Kidney epithelial cell (primary cell): ENCODE data around the gene COBL. TPM values are rescaled to one million over a fixed set of nuclear protein-coding genes. Genes with fewer than 3 reads are reported as not detected.
A peak's percentile ranks its signal among the peaks of the same experiment; 100 is the strongest.

Source experiments
- DNase-seq: peaks from one replicate; pipeline ENCODE4 v3.0.0-alpha.2; 2010; ENCODE audit warnings: low read depth
- H3K27me3 ChIP-seq: 2 replicates; pipeline ENCODE4 v1.6.0; 2011; ENCODE audit warnings: low read length; ENCODE audit not compliant: control insufficient read depth, insufficient read depth
- H3K36me3 ChIP-seq: 2 replicates; pipeline ENCODE4 v1.5.1; 2011; ENCODE audit warnings: low read length; ENCODE audit not compliant: control insufficient read depth, insufficient read depth
- H3K4me3 ChIP-seq: 2 replicates; pipeline ENCODE4 v1.5.1; 2011; ENCODE audit warnings: low read depth, mild to moderate bottlenecking, control low read depth, low read length
- CTCF ChIP-seq: IDR thresholded peaks from 2 replicates; pipeline ENCODE4 v1.5.1; 2011; ENCODE audit warnings: mild to moderate bottlenecking, moderate library complexity, low read length, control low read depth, inconsistent platforms; ENCODE audit not compliant: insufficient read depth, poor library complexity, severe bottlenecking
- total RNA-seq: library from RNA; depleted of rRNA; stranded (reverse); fragments of >200 nt; gene quantifications from 2 replicates; pipeline ENCODE4 v1.2.3, GENCODE V29; 2015

Gene COBL, protein sequence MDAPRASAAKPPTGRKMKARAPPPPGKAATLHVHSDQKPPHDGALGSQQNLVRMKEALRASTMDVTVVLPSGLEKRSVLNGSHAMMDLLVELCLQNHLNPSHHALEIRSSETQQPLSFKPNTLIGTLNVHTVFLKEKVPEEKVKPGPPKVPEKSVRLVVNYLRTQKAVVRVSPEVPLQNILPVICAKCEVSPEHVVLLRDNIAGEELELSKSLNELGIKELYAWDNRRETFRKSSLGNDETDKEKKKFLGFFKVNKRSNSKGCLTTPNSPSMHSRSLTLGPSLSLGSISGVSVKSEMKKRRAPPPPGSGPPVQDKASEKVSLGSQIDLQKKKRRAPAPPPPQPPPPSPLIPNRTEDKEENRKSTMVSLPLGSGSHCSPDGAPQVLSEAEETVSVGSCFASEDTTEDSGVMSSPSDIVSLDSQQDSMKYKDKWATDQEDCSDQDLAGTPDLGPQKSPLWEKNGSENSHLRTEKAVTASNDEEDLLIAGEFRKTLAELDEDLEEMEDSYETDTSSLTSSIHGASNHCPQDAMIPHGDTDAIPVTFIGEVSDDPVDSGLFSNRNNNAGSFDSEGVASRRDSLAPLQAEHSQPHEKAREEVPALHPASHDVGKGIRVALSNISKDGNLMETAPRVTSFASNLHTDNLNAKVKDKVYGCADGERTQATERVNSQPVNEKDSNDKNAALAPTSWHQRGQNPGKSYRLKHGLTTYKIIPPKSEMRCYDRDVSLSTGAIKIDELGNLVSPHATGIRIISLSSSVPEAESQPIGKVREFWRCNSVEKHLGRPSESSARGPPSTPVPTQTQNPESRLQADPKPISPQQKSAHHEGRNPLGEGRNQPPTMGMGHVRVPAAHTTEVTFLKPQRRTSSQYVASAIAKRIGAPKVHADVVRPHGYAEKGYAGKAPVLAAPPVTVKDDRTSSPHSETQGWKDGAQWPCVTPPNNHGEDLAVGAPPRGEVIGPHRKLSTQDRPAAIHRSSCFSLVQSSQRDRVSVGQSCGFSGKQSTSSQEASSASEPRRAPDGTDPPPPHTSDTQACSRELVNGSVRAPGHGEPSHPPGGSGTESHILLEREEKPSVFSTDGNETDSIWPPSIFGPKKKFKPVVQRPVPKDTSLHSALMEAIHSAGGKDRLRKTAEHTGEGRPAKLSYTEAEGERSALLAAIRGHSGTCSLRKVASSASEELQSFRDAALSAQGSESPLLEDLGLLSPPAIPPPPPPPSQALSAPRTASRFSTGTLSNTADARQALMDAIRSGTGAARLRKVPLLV
- 6.4 and 7.1 TPM in 2 replicates for total RNA-seq

DNA sequence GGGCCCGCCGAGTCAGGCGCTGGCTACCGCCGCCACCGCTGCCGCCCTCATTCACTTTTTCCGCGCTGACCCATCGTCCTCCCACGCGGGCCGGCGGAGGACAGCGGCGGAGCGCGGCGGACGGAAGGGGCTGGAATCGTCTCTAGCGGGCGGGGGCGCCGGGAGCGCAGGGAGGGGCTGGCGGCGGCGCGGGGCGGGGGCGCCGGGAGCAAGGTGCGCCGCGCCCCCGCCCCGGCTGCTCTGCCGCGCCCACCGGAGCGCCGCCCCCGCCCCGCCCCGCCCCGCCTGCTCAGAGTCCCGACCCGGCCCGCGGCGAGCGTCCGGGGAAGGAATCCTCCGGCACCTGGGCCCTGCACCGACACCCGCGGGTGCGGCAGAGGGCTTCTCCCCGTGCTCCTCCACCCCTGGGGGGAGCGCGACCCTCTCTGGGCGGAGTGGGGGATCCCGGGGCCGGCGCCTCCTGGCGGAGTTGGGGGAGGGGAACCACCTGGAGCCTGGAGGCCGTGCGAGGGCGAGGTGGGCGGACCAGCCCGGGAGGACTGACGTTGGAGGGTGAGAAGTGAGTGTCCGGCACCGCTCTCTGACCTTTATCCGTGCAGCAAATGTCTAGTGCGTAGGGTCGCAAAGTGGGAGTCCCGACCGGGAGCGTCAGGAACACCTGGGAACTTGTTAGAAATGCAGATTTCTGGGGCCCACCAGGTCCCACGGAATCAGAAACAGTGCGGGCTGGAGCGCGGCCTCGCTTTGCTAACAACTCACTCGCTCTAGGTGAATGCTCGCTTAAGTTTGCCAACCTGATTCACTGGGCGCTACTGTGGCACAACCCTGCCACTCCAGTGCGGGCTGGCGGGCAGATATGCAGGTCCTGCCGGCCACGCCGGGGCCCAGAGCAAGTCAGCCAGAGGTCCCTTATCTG is at the start of gene COBL:
Gene COBL (minus strand): TSS at position 144 of the 916 bp plus-strand sequence. CDS start 176 bp downstream, outside the sequence.
- Histone ChIP-seq H3K36me3 (no peaks in the 10 kb centered on the region), H3K27me3 (peaks cover 2% of the 10 kb centered on the region), H3K4me3 (peak within 1 kb of the TSS; percentile 52)
- no peak for DNase-seq
- TF ChIP-seq CTCF = no peak

DNA sequence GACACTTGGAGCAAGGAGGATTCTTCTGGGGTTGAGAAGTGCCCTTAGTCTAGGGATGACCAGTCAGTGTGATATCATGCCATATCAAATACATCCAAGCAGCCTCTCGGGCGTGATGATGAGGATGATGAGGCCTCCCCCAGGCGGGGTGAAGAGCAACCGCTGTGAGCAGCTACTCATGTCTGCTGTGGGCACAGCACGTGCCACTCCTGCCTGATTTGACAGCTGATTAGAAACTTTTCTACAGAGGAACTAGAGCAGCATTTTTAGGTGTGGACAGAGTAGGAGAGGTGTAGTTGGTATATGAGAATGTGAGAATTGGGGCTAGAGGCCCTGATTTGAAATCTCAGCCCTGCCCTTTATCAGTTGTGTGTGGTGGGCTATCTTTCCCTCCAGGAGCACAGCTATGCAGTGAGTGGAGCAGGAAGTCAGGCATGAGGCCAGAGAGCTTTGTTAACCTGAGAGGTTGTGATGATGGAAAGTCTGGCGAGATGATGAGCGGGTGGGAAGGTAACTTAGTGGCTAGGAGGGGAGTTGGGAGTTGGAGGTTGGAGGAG is 49.6 kb upstream of the COBL start:
- no peak for TF ChIP-seq CTCF
- H3K36me3 ChIP-seq = no peaks in the 10 kb centered on the region
- H3K4me3 ChIP-seq = no peak overlapping the region
- no peak for DNase-seq
- H3K27me3 ChIP-seq = no peaks in the 10 kb centered on the region

DNA sequence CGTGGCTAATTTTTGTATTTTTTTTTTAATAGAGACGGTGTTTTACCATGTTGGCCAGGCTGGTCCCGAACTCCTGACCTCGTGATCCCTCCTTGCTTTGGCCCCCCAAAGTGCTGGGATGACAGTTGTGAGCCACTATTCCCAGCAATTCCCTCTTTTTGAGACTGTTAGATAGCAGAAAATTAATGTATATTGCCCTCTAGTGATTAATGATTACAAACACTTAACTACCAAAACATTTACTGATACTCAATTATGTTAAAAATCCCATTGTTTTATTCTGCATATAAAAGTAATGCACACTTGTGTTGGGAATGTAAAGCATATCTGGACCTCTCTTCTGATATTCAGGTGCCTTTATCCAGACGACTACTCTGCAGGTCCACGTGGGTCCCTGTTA is 41.2 kb upstream of the COBL start:
- DNase-seq = no peak
- H3K4me3 ChIP-seq = no peak overlapping the region
- no peaks in the 10 kb centered on the region for H3K36me3 ChIP-seq
- no peak for TF ChIP-seq CTCF
- no peaks in the 10 kb centered on the region for H3K27me3 ChIP-seq

- no peaks in the 10 kb centered on the region for H3K36me3 ChIP-seq
- TF ChIP-seq CTCF = peak; percentile 14
- no peaks in the 10 kb centered on the region for H3K27me3 ChIP-seq
- no peak for DNase-seq
- H3K4me3 ChIP-seq = no peak overlapping the region
Measured at GRCh38 chr7:51356849-51357516, 40.4 kb upstream of the COBL start.

DNA sequence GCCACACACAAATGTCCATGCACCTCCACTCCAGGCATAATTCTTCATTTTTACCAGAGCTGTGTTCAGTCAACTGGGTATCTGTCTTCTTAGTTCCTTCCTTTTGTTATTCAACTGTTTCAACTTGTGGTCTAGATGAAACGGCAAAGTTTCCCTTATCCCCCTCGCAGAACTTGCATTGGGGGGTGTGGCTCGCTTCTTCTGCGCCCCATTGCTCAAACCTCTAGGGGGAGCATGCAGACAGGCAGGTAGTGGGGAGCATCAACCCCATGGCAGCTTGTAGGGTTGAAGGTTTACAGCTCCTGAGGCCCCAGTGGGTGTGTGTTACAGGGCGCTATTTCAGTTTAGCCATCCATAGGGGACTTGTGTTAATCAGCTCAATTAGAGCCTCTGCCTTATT is 38.3 kb upstream of the COBL start:
- Histone ChIP-seq H3K4me3 (no peak overlapping the region), H3K27me3 (no peaks in the 10 kb centered on the region), H3K36me3 (no peaks in the 10 kb centered on the region)
- TF ChIP-seq CTCF = peak; percentile 3
- DNase-seq = no peak
